HAP-1 (cell line): Measurements from ENCODE around the gene ERC2.
A peak's percentile ranks its signal among the peaks of the same experiment; 100 is the strongest.

ENCODE experiments used
- DNase-seq, 2 experiments: peaks; one replicate each; pipeline ENCODE4 v3.0.0-alpha.2; 2016 to 2020; ENCODE audit warnings: low spot score in 2 of 2
- H3K27me3 ChIP-seq: fragments of 250-450 bp; sonication (Bioruptor Pico); 2 replicates; pipeline ENCODE4 v1.5.1; 2020; ENCODE audit warnings: low read depth, mild to moderate bottlenecking, moderate library complexity
- H3K36me3 ChIP-seq: fragments of 250-450 bp; sonication (Bioruptor Pico); replicated peaks from 2 replicates; pipeline ENCODE4 v1.5.1; 2020; ENCODE audit warnings: mild to moderate bottlenecking
- H3K4me1 ChIP-seq: fragments of 250-450 bp; sonication (Bioruptor Pico); 2 replicates; pipeline ENCODE4 v1.5.1; 2020; ENCODE audit warnings: mild to moderate bottlenecking
- H3K4me3 ChIP-seq: fragments of 250-450 bp; sonication (Bioruptor Pico); 2 replicates; pipeline ENCODE4 v1.5.1; 2020; ENCODE audit warnings: mild to moderate bottlenecking, moderate library complexity
- H3K9me3 ChIP-seq: fragments of 250-450 bp; sonication (Bioruptor Pico); 2 replicates; pipeline ENCODE4 v1.5.1; 2020; ENCODE audit warnings: mild to moderate bottlenecking, moderate library complexity
- in situ Hi-C: fragments of 300-500 bp; cut with MboI; formaldehyde crosslinking; loops from 3 replicates; pipeline ENCODE4 v1.14.3; 2020; ENCODE audit warnings: low sequenced_read_pairs, inconsistent platforms, mixed read lengths

The ERC2 gene

GRCh38 chr3:55702822-55703221, 765.4 kb downstream of the ERC2 start:
- H3K9me3 ChIP-seq: no peaks in the 10 kb centered on the region
- H3K4me3 ChIP-seq: no peak overlapping the region
- DNase-seq: no peak
- peaks cover 13% of the 10 kb centered on the region for H3K4me1 ChIP-seq
- in situ Hi-C loops: no loop called here
- no peaks in the 10 kb centered on the region for H3K27me3 ChIP-seq
- no peaks in the 10 kb centered on the region for H3K36me3 ChIP-seq

- Histone ChIP-seq H3K9me3 (no peaks in the 10 kb centered on the region), H3K4me1 (peaks cover 13% of the 10 kb centered on the region), H3K27me3 (no peaks in the 10 kb centered on the region), H3K4me3 (no peak overlapping the region), H3K36me3 (no peaks in the 10 kb centered on the region)
- DNase-seq: no peak
- in situ Hi-C loops: no loop called here
Observed at GRCh38 chr3:55701997-55702396, 766.3 kb downstream of the ERC2 start.

GRCh38 chr3:55698831-55699230, 769.4 kb downstream of the ERC2 start:
- peak; percentile 61 to 91 for DNase-seq
- H3K9me3 ChIP-seq: no peaks in the 10 kb centered on the region
- peaks cover 13% of the 10 kb centered on the region for H3K4me1 ChIP-seq
- no peaks in the 10 kb centered on the region for H3K36me3 ChIP-seq
- H3K27me3 ChIP-seq: no peaks in the 10 kb centered on the region
- in situ Hi-C loops: no loop called here
- H3K4me3 ChIP-seq: no peak overlapping the region

GRCh38 chr3:55697177-55697865, 770.9 kb downstream of the ERC2 start:
- Histone ChIP-seq H3K27me3 (no peaks in the 10 kb centered on the region), H3K9me3 (no peaks in the 10 kb centered on the region), H3K36me3 (no peaks in the 10 kb centered on the region), H3K4me1 (peaks cover 13% of the 10 kb centered on the region), H3K4me3 (no peak overlapping the region)
- in situ Hi-C loops: no loop called here
- no peak for DNase-seq

DNA sequence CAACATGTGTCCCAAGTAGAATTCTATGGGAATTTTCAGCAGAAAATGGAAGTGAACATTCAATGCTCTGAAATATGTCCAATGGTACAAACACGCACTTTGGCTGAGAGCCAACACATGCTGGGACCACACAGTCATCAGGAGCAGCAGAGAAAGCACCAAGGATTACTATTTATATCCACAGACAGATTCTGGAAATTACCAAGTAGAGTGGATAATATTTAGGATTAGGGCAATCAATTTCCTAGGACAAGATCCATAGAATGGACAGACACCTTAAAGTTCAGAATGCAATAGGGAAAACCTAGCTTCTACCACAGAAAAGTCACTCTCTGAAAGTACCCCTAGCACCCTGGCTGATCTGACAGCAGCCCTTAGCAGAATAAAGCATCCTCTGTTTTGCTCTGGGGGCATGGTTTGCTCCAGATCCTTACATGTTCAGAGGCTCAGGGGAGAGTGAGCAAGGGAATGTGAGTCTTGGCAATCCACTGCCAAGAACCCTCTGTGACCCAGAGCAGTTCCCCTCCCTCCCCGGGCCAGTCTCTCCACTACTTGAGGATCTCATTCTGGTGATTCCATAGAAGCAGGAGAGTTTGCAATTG, 775.2 kb downstream of the ERC2 start:
- 0 out of 2 replicates have a peak, but pooled peaks cover 2% of the 10 kb centered on the region for H3K9me3 ChIP-seq
- H3K4me1 ChIP-seq: peaks cover 4% of the 10 kb centered on the region
- DNase-seq: no peak
- in situ Hi-C loops: no loop called here
- no peak overlapping the region for H3K4me3 ChIP-seq
- no peaks in the 10 kb centered on the region for H3K27me3 ChIP-seq
- H3K36me3 ChIP-seq: no peaks in the 10 kb centered on the region

- H3K9me3 ChIP-seq: 0 out of 2 replicates have a peak, but pooled peaks cover 2% of the 10 kb centered on the region
- no peak for DNase-seq
- in situ Hi-C loops: no loop called here
- H3K27me3 ChIP-seq: no peaks in the 10 kb centered on the region
- no peaks in the 10 kb centered on the region for H3K36me3 ChIP-seq
- H3K4me3 ChIP-seq: no peak overlapping the region
- peaks cover 4% of the 10 kb centered on the region; the same call in 1 of the 2 replicates for H3K4me1 ChIP-seq
Observed at GRCh38 chr3:55692295-55692956, 775.8 kb downstream of the ERC2 start.

GRCh38 chr3:55691141-55691540, 777.1 kb downstream of the ERC2 start:
- Histone ChIP-seq H3K9me3 (0 out of 2 replicates have a peak, but pooled peaks cover 2% of the 10 kb centered on the region), H3K4me3 (no peak overlapping the region), H3K4me1 (peaks cover 4% of the 10 kb centered on the region; the same call in 1 of the 2 replicates), H3K36me3 (no peaks in the 10 kb centered on the region), H3K27me3 (no peaks in the 10 kb centered on the region)
- in situ Hi-C loops: no loop called here
- no peak for DNase-seq

DNA sequence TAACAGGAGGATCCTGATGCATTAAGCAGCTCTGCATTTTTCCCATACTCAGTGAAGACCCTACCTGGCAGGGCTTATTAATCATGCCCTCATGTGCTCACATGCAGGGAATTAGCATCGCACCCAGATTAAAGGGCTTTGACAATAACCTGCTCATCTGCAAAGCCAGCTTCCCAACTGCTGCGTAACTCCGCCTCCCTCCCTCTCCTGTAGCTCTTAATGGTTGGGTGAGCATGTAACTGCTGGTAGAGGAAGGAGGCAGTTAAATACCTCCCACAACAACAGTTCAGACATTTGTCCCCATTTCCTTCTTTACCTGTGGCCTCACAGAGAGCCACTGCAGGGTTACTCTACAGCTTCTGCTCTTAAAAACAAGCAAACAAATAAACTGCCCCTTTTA, 777.5 kb downstream of the ERC2 start:
- Histone ChIP-seq H3K4me3 (no peak overlapping the region), H3K4me1 (peaks cover 4% of the 10 kb centered on the region; the same call in 1 of the 2 replicates), H3K36me3 (no peaks in the 10 kb centered on the region), H3K27me3 (no peaks in the 10 kb centered on the region), H3K9me3 (0 out of 2 replicates have a peak, but pooled peaks cover 2% of the 10 kb centered on the region)
- peak in 1 of 2 experiments; percentile 20 for DNase-seq
- in situ Hi-C loops: no loop called here

DNA sequence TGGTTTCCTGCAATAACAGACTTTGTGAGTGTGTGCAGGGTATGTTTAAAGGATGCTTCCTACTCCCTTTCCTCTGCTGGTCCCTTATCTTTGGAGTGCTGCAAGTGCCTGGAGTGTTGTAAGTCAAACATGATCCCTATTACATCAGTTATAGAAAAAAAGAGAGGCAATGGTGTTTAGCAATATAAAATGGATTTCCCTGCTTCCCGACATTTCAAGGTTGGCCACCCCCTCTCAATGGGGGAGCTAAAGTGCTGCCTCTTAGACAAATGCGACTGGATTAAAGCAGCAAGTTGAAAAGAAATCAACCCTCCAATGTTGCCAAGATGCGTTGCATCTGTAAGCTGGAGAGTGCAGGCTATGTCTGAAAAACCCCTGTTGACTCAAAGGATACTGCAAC, 778.1 kb downstream of the ERC2 start:
- DNase-seq: no peak
- in situ Hi-C loops: no loop called here
- Histone ChIP-seq H3K4me3 (no peak overlapping the region), H3K36me3 (no peaks in the 10 kb centered on the region), H3K27me3 (no peaks in the 10 kb centered on the region), H3K4me1 (peaks cover 4% of the 10 kb centered on the region; the same call in 1 of the 2 replicates), H3K9me3 (0 out of 2 replicates have a peak, but pooled peaks cover 2% of the 10 kb centered on the region)

- no peaks in the 10 kb centered on the region for H3K36me3 ChIP-seq
Observed at GRCh38 chr3:55688154-55688553, 780.1 kb downstream of the ERC2 start.

DNA sequence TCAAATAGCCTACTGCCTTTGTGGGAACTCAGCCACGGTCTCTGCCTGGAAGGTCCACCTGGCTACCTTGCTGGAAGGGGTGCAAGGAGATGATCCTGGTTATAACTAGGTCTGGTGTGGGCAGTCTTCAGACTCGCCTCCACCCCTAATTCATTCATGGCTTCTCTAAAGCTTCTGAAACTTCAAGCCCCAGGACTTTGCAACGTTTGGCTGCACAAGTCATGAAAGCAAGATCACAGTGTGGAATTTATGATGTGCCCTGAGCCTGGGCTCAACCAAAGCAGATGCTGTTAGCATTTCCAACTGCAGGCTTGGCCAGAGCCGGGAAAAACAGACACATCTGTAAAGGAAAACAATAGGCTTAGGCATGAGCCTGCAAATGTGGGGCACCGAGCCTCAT, 780.7 kb downstream of the ERC2 start:
- H3K36me3 ChIP-seq: no peaks in the 10 kb centered on the region
- no peaks in the 10 kb centered on the region for H3K27me3 ChIP-seq
- DNase-seq: no peak
- H3K4me1 ChIP-seq: peaks cover 19% of the 10 kb centered on the region
- H3K9me3 ChIP-seq: 0 out of 2 replicates have a peak, but pooled peaks cover 2% of the 10 kb centered on the region
- H3K4me3 ChIP-seq: no peak overlapping the region
- in situ Hi-C loops: no loop called here

More at GRCh38 chr3:55688154-55688553, 780.1 kb downstream of the ERC2 start:
- no peak overlapping the region for H3K4me3 ChIP-seq
- 0 out of 2 replicates have a peak, but pooled peaks cover 2% of the 10 kb centered on the region for H3K9me3 ChIP-seq
- H3K27me3 ChIP-seq: no peaks in the 10 kb centered on the region
- in situ Hi-C loops: no loop called here
- DNase-seq: no peak
- peaks cover 19% of the 10 kb centered on the region for H3K4me1 ChIP-seq

DNA sequence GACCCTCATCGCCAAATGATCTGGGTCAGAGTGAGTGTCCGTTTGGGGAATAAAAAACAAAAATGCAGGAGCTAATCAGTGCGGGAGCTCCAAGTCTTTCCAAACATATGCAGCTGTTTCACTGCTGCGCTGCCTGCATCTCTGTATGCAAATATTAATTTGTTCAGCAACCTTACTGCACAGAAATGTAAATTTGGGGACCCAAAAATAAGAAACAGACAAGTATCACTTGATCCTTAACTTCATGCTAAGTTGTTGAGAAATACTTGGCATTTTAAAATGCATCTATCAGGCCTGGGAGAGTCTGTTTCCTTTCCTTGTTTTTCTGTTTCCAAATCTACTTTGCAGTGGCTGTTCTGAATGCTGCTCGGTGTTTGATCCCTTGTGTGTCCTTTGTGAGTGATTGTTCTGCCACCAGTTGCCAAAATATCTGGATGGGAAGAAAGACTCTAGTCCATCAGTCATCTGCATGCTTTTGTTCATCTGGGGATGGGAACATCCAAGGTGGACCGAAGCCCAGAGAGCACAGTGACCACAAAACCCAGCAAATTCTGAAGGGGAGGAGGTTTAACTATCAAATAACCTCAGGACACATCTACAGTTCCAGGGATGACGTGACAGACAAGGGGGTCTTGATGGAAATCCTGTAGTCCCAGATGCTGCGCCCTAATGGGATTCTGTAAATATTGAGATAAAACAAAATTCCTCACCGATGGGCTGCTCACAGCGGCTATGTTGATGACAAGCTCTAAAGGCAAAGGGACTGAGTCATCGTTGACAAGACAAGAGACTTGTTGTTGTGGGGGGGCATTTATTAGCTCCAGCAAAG, 781.6 kb downstream of the ERC2 start:
- no peaks in the 10 kb centered on the region for H3K36me3 ChIP-seq
- peaks cover 19% of the 10 kb centered on the region for H3K4me1 ChIP-seq
- no peak overlapping the region for H3K4me3 ChIP-seq
- H3K9me3 ChIP-seq: 0 out of 2 replicates have a peak, but pooled peaks cover 2% of the 10 kb centered on the region
- DNase-seq: no peak
- H3K27me3 ChIP-seq: no peaks in the 10 kb centered on the region
- in situ Hi-C loops: no loop called here

GRCh38 chr3:55683666-55684270, 784.5 kb downstream of the ERC2 start:
- Histone ChIP-seq H3K4me3 (no peak overlapping the region), H3K4me1 (peaks cover 15% of the 10 kb centered on the region), H3K9me3 (0 out of 2 replicates have a peak, but pooled peaks cover 1% of the 10 kb centered on the region), H3K36me3 (no peaks in the 10 kb centered on the region), H3K27me3 (no peaks in the 10 kb centered on the region)
- in situ Hi-C loops: no loop called here
- DNase-seq: peak; percentile 67 to 68
